ENCODE data around the gene MRPL48.

DNA sequence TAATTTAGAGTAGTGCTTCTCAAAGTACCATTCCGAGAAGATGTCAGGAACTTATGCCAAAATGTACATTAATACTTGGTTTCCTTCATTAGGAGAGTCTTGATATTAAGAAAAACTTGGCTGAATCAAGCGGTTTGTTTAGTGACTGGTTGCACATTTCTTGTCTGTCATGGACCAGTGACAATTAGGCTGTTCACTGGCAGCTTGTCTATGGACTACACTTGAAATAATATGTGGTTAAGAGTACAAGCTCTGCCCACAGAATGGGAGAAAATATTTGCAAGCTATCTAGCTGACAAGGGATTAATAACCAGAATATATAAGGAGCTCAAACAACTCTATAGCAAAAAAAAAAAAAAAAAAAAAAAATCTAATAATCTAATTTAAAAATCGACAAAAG is 64.4 kb downstream of the MRPL48 start:
- TF ChIP-seq ZNF274 (IDR thresholded peaks at IDR 0.05; ENCODE audit: low read depth, low read length) (no peak), YY1 (IDR thresholded peaks at IDR 0.05; ENCODE audit: insufficient read depth, insufficient read length) (no peak)

All from NT2/D1 (cell line).